ENCODE results near the gene RASSF5. TPM values are rescaled to one million over a fixed set of nuclear protein-coding genes. Genes with fewer than 3 reads are reported as not detected.

RASSF5 gene
- total and polyA plus RNA-seq, 2 of the 13 experiments (the other 11 are each of a cell fraction or from before 2014, with no cell fraction given): 0.18 to 0.40 TPM

DNA sequence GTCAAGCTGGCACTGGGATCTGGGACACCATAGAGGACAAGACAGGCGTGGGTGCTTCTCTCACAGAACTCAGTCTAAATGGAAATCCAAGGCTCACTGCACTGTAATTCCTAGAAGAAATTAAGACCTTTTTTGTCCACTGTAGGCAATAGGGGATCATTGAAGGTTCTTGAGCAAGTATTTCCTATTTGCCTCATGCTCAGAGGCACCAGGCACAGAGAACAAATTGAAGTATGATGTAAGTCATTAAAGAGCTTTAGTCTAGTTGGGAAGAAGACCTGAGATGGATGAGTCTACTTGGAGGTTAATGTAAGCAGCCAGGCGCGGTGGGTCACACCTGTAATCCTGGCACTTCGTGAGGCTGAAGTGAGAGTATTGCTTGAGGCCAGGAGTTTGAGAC is 70.3 kb downstream of the RASSF5 start:
- Histone ChIP-seq H4K20me1 (ENCODE audit: insufficient read depth, low read length) (no peaks in the 10 kb centered on the region; the same call in 1 of the 2 replicates), H3K9ac (ENCODE audit: insufficient read depth, low read depth, low read length) (no peak overlapping the region), H3K9me3 (ENCODE audit: low read length) (no peaks in the 10 kb centered on the region), H3K36me3 (replicated peaks in 1 of 2; ENCODE audit: control insufficient read depth in 1 of 2, insufficient read depth in 2 of 2, low read length in 2 of 2) (no peaks in the 10 kb centered on the region), H3K4me1 (ENCODE audit: insufficient read depth, low read length) (no peaks in the 10 kb centered on the region), H3K79me2 (ENCODE audit: insufficient read depth, low read length) (no peaks in the 10 kb centered on the region), H3K27me3 (ENCODE audit: control insufficient read depth in 1 of 2, insufficient read depth in 2 of 2, low read length in 2 of 2) (no peaks in the 10 kb centered on the region), H3K27ac (ENCODE audit: extremely low read length, insufficient read depth, low read length) (no peak overlapping the region), H2AFZ (ENCODE audit: low read length) (no peak overlapping the region), H3K4me2 (ENCODE audit: low read depth, low read length) (no peak overlapping the region), H3K4me3 (replicated peaks in 1 of 3; ENCODE audit: insufficient read depth in 1 of 3, low read depth in 2 of 3, low read length in 3 of 3) (no peak overlapping the region)
- POLR2A ChIA-PET: no interaction called here
- BruUV-seq (replicated peaks): no TSS peak
- DNase-seq (ENCODE audit: low spot score) (no peak), FAIRE-seq (no peak), ATAC-seq (no peak)
- 67% methylated on average over 4 of the region's 4 CpGs for WGBS (ENCODE audit: low lambda C conversion rate)
- CTCF ChIA-PET (ENCODE audit: low intra/inter-chr PET ratio, low total read pairs): no interaction called here
- intact Hi-C loops (cut with micrococcal nuclease; ENCODE audit: unreplicated experiment): no loop called here
- TF ChIP-seq HOXA3 (CRISPR knock-in tag; IDR thresholded peaks at IDR 0.05) (no peak), RFXANK (CRISPR knock-in tag; IDR thresholded peaks at IDR 0.05) (no peak), ZMYM3 (CRISPR knock-in tag; IDR thresholded peaks at IDR 0.05) (no peak), RXRB (CRISPR knock-in tag; IDR thresholded peaks at IDR 0.05; ENCODE audit: borderline replicate concordance) (no peak), MTF2 (CRISPR knock-in tag; IDR thresholded peaks at IDR 0.05; ENCODE audit: borderline replicate concordance) (no peak), ZNF263 (CRISPR knock-in tag; IDR thresholded peaks at IDR 0.05) (no peak), ARNT (IDR thresholded peaks at IDR 0.05) (no peak), BRD4 (CRISPR knock-in tag; IDR thresholded peaks at IDR 0.05) (no peak), ZNF17 (CRISPR knock-in tag; IDR thresholded peaks at IDR 0.05) (no peak), ZNF746 (CRISPR knock-in tag; IDR thresholded peaks at IDR 0.05) (no peak)
- TF ChIP-seq, protein P1, sequence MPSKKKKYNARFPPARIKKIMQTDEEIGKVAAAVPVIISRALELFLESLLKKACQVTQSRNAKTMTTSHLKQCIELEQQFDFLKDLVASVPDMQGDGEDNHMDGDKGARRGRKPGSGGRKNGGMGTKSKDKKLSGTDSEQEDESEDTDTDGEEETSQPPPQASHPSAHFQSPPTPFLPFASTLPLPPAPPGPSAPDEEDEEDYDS (CRISPR knock-in tag; IDR thresholded peaks at IDR 0.05): no peak
- TF ChIP-seq, protein P2, sequence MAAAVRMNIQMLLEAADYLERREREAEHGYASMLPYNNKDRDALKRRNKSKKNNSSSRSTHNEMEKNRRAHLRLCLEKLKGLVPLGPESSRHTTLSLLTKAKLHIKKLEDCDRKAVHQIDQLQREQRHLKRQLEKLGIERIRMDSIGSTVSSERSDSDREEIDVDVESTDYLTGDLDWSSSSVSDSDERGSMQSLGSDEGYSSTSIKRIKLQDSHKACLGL (CRISPR knock-in tag; IDR thresholded peaks at IDR 0.05): no peak
- TF ChIP-seq, protein P3, sequence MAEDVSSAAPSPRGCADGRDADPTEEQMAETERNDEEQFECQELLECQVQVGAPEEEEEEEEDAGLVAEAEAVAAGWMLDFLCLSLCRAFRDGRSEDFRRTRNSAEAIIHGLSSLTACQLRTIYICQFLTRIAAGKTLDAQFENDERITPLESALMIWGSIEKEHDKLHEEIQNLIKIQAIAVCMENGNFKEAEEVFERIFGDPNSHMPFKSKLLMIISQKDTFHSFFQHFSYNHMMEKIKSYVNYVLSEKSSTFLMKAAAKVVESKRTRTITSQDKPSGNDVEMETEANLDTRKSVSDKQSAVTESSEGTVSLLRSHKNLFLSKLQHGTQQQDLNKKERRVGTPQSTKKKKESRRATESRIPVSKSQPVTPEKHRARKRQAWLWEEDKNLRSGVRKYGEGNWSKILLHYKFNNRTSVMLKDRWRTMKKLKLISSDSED (CRISPR knock-in tag; IDR thresholded peaks at IDR 0.05): no peak
- in situ Hi-C loops (cut with HindIII; ENCODE audit: extremely low pct_ligation_motif_present, low pct_unique_long_range_greater_than_20kb): no loop called here
